Lower lobe of right lung (tissue), 2 donors: ENCODE results near the gene SETD5. TPM values are rescaled to one million over a fixed set of nuclear protein-coding genes. Genes with fewer than 3 reads are reported as not detected.

Source experiments
- ATAC-seq, 2 donors: fragments of 200-7000 bp; cut with Tn5 transposase; one replicate each; pipeline ENCODE4 v1.9.1; 2020 to 2022; ENCODE audit warnings: mild to moderate bottlenecking in 2 of 2, moderate library complexity in 2 of 2
- DNase-seq: peaks from one replicate; pipeline ENCODE4 v3.0.0-alpha.2; 2020
- H3K27ac ChIP-seq: fragments of 200-600 bp; one replicate; pipeline ENCODE4 v1.8.0; 2022
- H3K27me3 ChIP-seq: fragments of 200-600 bp; one replicate; pipeline ENCODE4 v1.8.0; 2022; ENCODE audit warnings: low read depth
- H3K36me3 ChIP-seq: fragments of 200-600 bp; one replicate; pipeline ENCODE4 v1.8.0; 2022; ENCODE audit warnings: mild to moderate bottlenecking
- H3K4me1 ChIP-seq: fragments of 200-600 bp; one replicate; pipeline ENCODE4 v1.8.0; 2022
- H3K4me3 ChIP-seq: fragments of 200-600 bp; one replicate; pipeline ENCODE4 v1.8.0; 2022; ENCODE audit warnings: mild to moderate bottlenecking
- H3K9me3 ChIP-seq: fragments of 200-600 bp; one replicate; pipeline ENCODE4 v1.8.0; 2022
- intact Hi-C: fragments of 100-400 bp; cut with DNase I; formaldehyde crosslinking; loops from one replicate; pipeline ENCODE4 v1.11.0; 2022
- long read RNA-seq: library from polyadenylated mRNA; unstranded; transcript quantifications from one replicate; pipeline ENCODE4 v2.0.0, GENCODE V29; 2021
- total RNA-seq: library from RNA; stranded (reverse); fragmentation: NEBNext Ultra II Directional; extraction: Animal tissue kit (Norgen Biotek cat#: 25700); gene quantifications from one replicate; pipeline ENCODE4 v1.2.1, GENCODE V29; 2021
- TF ChIP-seq, protein P1 (sequence below): fragments of 200-600 bp; IDR thresholded peaks from one replicate; pipeline ENCODE4 v1.8.0; 2022; ENCODE audit warnings: antibody characterized with exemption, mild to moderate bottlenecking
- donor health status: DM: no; HTN: yes; CAD: no; lungs with severe emphysema.

Gene SETD5, protein sequence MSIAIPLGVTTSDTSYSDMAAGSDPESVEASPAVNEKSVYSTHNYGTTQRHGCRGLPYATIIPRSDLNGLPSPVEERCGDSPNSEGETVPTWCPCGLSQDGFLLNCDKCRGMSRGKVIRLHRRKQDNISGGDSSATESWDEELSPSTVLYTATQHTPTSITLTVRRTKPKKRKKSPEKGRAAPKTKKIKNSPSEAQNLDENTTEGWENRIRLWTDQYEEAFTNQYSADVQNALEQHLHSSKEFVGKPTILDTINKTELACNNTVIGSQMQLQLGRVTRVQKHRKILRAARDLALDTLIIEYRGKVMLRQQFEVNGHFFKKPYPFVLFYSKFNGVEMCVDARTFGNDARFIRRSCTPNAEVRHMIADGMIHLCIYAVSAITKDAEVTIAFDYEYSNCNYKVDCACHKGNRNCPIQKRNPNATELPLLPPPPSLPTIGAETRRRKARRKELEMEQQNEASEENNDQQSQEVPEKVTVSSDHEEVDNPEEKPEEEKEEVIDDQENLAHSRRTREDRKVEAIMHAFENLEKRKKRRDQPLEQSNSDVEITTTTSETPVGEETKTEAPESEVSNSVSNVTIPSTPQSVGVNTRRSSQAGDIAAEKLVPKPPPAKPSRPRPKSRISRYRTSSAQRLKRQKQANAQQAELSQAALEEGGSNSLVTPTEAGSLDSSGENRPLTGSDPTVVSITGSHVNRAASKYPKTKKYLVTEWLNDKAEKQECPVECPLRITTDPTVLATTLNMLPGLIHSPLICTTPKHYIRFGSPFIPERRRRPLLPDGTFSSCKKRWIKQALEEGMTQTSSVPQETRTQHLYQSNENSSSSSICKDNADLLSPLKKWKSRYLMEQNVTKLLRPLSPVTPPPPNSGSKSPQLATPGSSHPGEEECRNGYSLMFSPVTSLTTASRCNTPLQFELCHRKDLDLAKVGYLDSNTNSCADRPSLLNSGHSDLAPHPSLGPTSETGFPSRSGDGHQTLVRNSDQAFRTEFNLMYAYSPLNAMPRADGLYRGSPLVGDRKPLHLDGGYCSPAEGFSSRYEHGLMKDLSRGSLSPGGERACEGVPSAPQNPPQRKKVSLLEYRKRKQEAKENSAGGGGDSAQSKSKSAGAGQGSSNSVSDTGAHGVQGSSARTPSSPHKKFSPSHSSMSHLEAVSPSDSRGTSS (N-terminal part only)
- 116 TPM for total RNA-seq
- long read RNA-seq, partial matches to known transcripts: 20 of 52 reads
- long read RNA-seq, other reads (novel, unspliced or antisense): 30 of 52 reads

DNA sequence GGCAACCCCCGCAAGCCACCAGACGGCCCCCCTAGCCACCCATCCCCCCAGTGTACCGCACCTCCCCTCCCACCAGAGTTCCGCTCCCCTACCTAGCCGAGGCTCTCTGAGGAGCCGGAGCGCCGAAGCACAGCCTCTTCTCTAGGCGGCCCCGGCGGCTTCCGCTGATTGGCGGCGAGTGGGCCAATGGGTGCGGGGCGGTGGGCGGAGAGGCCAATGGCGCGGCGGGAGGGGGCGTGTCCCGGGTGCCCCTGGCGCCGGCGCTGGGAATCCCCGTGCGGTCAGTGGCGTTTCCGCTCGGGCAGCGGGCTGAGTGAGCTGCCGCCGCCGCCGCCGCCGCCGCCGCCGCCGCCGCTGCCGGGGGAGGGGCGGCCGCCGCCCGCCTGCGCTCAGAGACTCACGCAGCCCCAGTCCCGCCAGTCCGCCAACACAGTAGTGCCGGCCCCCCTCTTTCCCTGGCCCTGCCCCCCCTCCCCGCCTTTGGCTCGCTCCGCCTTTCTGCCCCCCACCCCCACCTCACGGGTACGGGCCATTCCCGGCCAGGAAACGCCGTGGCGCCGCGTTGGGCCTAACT, at the start of gene SETD5:
SETD5 (plus strand) TSS at position 284 of the 574 bp plus-strand sequence. CDS start 31,324 bp downstream, outside the sequence.
- no peaks in the 10 kb centered on the region for H3K27me3 ChIP-seq
- H3K4me3 ChIP-seq: peak within 1 kb of the TSS; percentile 89
- peak; percentile 87 to 92 for ATAC-seq
- peak; percentile 99 for DNase-seq
- TF ChIP-seq, protein P1, sequence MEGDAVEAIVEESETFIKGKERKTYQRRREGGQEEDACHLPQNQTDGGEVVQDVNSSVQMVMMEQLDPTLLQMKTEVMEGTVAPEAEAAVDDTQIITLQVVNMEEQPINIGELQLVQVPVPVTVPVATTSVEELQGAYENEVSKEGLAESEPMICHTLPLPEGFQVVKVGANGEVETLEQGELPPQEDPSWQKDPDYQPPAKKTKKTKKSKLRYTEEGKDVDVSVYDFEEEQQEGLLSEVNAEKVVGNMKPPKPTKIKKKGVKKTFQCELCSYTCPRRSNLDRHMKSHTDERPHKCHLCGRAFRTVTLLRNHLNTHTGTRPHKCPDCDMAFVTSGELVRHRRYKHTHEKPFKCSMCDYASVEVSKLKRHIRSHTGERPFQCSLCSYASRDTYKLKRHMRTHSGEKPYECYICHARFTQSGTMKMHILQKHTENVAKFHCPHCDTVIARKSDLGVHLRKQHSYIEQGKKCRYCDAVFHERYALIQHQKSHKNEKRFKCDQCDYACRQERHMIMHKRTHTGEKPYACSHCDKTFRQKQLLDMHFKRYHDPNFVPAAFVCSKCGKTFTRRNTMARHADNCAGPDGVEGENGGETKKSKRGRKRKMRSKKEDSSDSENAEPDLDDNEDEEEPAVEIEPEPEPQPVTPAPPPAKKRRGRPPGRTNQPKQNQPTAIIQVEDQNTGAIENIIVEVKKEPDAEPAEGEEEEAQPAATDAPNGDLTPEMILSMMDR: no peak
- intact Hi-C loops: no loop called here
- H3K9me3 ChIP-seq: no peaks in the 10 kb centered on the region
- peaks cover 70% of the 10 kb centered on the region for H3K4me1 ChIP-seq
- H3K36me3 ChIP-seq: peaks cover 27% of the 10 kb centered on the region
- peak within 1 kb of the TSS; percentile 98 for H3K27ac ChIP-seq

DNA sequence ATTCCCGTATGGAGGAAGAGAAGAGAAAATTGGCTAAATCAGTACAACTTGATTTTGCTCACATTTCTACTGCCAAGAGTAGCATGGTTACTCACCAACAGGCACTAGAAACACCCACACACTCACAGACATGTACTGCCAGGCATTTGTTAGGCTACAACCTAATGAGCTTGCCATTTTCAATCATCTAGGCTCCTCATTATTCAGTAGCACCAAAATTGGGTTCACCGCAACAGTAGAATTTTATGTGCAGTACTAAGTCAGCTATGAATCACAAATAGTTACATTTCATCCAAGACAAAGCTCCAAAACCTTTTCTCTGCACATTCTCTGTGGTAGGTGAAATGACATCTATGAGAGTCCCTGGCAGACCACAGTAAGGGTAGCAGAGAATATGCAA, 49.5 kb upstream of the SETD5 start:
- Histone ChIP-seq H3K27ac (no peak overlapping the region), H3K27me3 (no peaks in the 10 kb centered on the region), H3K4me3 (no peak overlapping the region), H3K36me3 (no peaks in the 10 kb centered on the region), H3K9me3 (no peaks in the 10 kb centered on the region), H3K4me1 (no peaks in the 10 kb centered on the region)
- intact Hi-C loops: no loop called here
- DNase-seq (no peak), ATAC-seq (no peak)
- TF ChIP-seq, protein P1: no peak

DNA sequence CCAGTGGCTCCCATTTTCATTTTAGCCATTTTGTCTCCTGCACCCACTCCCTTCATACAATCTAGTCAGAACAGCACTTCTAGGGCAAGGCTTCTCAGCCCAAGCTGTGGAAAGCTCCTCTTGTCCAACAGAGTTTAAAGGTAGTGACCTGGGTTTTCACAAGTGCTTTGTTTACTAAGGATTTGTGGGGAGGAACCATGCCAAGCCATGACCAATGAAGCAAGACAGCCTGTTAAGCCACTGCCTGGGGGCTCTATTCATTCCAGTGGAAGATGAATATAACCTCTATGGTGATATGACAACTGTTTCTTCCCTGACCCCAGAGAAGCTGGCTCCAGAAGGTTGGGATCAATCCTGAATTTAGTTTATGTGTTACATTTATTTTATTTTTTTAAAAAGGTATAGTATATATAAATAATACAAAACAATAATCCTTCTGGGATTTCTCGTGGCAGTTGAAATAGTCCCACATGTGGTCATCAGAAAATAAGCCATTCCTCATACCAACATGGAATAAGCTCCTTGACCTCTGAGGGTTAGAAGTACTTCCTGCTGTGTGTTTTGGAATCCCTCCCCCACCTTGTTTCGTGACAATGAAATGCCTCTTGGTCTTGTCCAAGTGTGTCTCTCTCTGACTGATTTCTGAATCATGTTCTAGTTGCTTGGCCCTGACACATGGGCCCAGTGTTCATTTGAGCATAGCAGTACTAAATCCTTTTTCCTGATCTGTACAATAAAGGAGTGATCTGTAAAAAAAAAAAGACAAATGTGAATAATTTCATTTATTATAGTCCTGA, 47.9 kb upstream of the SETD5 start:
- intact Hi-C loops: no loop called here
- no peak for ATAC-seq

DNA sequence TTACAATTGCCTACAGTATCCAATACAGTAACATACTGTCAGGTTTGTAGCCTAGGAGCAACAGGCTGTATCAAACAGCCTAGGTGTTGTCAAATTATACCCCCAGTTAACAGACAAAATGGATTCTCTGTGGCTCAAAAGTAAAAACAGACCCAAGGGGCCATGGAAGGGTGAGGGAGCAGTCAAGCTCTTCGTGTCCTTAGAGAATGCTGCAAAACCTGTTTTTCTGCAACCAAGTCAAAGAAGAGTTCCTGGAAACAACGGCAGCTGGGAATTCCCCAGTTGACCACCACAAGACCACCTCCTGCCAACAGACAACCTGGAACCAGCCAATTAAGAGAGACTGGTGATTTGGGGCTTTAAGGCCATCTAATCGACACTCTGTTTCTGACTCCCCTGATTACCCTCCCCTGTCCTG, 45.7 kb upstream of the SETD5 start:
- no peak for DNase-seq
- H3K4me1 ChIP-seq: no peaks in the 10 kb centered on the region
- intact Hi-C loops: no loop called here
- H3K36me3 ChIP-seq: no peaks in the 10 kb centered on the region
- no peaks in the 10 kb centered on the region for H3K27me3 ChIP-seq
- TF ChIP-seq, protein P1: no peak
- H3K9me3 ChIP-seq: no peaks in the 10 kb centered on the region
- peak; percentile 25 to 54 for ATAC-seq
- H3K27ac ChIP-seq: no peak overlapping the region
- H3K4me3 ChIP-seq: no peak overlapping the region

More for the DNA sequence above, 47.9 kb upstream of the SETD5 start:
- DNase-seq: no peak
- Histone ChIP-seq H3K9me3 (no peaks in the 10 kb centered on the region), H3K27ac (no peak overlapping the region), H3K4me1 (no peaks in the 10 kb centered on the region), H3K27me3 (no peaks in the 10 kb centered on the region), H3K36me3 (no peaks in the 10 kb centered on the region), H3K4me3 (no peak overlapping the region)
- TF ChIP-seq, protein P1: no peak
